Bone marrow (tissue), 2 donors: ENCODE results near the gene TUBA3C.
"Not testable (repeated sequence)": the region's sequence is repeated elsewhere in the genome, so short reads cannot be mapped to it uniquely, and the experiment has no call there.

Experiments
- DNase-seq, 2 donors: peaks; one replicate each; lab custom pipeline; 2025; lab: John Stamatoyannopoulos, UW

TUBA3C gene

DNA sequence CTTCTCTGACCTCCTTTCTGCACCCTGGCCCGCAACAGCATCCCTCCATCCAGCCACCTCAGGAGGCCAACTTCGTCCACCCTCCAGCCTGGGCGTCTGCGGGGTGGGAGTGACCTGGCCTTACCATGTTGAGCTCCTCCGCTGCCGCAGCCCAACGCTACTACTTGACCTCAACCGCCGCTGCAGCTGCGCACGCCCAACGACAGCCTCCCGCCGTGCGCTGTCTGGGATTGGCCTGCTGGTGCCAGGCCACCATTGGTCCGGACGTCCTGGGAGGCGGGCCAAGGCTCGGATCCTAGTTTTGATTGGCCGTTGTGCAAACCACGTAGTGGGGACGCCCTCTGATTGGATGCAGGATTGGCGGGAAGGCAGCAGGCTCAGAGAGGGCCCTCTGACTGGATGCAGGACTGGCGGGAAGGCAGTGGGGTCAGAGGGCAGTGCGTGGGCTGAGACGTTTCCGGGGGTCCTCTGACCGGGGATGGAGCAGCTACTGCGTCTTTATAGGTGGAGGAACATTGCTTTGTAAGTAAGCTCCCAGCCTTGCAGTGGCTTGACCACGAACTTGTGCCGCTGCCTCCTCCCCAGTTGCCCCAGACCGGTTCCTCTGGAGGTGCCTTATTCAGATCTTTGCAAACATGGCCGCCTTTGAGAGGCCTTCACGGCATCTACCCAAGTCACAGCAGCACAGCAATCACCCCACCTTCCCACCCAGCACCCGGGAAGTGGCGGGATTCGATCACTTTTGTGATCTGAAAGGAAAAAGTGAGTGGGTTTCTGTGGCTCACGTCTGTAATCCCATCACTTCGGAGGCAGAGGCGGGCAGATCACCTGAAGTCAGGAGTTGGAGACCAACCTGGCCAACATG lies at the start of gene TUBA3C:
Gene TUBA3C (minus strand): TSS at position 204 of the 865 bp plus-strand sequence. CDS start 77 bp downstream, at position 127.
- DNase-seq, result no peak

DNA sequence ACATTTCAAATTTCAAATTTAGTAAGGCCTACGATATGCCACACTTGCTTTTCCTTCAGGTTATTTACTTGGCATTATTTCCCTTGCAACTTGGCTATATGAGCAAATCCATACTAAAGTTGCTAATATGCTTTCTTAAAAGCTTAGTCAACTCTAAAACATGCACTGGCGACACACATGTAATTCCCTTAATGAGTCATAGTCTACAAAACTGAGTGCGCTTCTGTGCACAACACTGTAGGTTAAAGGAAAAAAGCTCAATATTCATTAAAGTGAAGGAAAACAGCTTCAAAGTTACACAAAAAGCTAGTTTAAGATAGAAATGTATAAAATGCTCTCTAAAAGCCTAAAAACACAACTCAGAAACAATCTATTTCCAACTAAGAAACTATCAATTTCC lies 25.8 kb upstream of the TUBA3C start:
- not testable (repeated sequence) for DNase-seq

DNA sequence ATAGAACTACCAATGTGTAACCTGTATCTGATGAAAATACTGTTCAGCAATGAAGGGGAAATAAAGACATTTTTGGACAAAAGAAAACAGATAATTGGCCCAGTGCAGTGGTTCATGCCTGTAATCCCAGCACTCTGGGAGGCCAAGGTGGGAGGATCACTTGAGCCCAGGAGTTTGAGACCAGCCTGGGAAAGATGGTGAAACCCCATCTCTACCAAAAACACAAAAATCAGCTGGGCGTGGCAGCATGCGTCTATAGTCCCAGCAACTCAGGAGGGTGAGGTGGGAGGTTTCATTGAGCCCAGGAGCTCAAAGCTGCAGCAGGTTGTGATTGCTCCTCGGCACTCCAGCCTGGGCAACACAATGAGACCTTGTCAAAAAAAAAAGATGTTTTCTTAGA lies 11.0 kb upstream of the TUBA3C start:
- DNase-seq, result not testable (repeated sequence)

DNA sequence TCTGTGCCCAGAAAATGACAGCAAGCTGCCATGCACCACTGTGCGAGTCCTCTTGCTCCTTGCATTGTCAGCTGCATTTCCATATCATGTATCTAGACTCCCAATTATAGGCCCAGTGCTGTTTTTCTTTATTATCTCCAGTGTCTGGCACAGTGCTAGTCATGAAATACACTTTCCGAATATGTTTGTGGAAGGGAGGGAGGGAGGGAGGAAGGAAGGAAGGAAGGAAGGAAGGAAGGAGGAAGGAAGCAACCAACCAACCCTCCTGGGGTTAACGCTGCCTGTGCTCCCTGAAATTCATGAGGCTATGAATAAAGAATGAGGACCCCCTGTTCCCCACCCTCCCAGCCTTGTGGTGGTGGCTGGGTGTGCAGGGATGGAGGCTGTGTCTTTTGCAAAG lies 8.3 kb upstream of the TUBA3C start:
- DNase-seq, result not testable (repeated sequence)

DNA sequence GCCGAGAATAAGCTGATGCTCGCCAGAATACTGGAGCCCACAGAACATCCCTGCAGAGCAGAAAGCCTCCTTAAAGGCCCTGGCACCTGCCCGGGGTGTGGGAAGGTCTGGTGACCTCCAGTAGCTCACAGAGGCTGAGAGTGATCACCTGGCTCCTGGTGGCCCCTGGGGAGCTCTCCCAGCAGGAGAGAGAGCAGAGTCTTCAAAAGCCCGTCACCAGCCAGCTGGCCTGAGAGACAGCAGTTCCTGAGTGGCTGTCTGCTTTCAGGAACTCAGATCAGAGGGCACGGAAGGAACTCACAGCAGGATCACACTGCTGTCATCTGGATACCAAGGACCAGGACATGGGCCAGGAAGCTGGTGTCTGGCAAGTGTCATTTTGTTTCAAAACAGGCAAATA lies 7.7 kb upstream of the TUBA3C start:
- DNase-seq, result not testable (repeated sequence)

DNA sequence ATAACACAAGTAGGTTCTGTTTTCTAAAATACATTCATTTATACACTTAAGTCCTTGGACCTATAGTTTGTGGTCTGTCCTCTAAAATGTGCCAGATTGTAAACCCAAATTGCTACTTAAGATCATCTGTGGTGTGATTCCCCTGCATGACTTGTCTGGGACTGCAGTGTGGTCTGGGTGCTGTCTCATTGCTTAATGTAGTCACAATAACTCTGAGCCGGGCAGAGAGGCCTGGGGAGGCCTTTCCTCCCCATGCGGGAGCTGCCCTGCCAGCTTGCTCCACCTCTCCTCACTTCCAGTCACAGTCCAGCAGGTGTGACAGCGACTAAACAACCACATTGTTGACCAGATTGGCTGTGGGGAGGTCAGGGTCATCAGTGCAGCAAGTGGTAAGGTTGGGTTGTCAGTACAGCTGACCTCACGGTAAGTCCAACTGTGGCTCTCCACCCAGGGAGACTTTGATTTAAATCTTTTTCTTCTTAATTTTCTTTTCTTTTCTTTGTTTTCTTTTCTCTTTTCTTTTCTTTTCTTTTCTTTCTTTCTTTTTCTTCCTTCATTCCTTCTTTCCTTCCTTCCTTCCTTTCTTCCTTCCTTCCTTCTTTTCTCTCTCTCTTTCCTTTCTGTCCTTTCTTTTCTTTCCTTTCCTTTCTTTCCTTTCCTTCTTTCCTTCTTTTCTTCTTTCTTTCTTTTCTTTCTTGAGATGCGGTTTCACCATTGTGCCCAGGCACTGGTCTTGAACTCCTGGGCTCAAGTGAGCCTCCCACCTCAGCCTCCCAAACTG lies 4.4 kb upstream of the TUBA3C start:
- no peak for DNase-seq

DNA sequence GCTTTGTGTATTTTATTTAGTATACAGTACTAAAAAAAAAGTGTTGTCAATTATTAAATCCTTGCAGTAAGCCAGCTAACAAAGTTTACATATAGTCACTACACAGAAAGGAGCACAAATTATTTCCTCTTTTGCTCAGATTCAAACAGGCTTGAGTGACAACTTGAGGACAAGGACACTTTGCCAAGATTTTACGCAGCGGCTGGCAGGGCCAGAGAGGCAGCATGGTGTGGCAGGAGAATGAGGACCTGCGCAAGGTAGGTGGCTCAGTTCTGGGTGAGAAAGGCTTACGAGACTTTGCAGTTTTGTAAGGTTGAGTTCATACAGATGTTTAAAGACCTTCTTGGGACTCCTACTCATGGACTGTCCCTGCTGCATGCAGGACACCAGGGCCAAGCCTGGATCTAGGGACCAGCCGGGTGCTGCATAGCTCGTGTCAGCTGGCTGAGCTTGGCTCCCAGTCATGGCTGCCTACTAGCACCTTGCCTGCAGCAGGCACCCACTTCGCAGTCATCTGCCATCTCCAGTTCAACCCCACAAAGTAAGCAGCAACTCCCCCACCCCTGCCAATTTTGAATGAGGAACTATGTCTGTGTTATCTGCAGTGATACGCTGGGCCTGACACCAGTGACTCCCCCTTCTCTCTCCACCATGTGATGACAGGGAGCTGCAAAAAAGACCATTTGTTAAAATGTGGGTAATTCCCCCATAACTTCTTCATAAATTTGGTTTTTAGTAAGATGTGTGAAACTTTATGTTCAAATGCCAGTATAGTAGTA lies 3.7 kb upstream of the TUBA3C start:
- no peak for DNase-seq

DNA sequence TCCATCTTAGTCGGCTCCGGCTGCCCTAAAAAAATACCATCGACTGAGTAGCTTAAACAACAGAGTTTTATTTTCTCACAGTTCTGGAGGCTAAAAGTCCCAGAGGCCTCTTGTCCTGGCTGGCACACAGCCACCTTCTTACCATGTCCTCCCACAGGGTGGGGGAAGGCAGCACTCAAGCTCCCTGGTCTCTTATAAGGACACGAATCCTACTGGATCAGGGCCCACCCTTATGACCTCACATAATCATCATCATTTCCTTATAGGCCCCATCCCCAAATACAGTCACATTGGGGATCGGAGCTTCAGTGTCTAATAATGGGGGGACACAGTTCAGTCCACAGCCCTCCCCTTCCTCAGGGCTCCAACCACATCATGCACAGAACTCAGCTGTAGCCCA lies 2.6 kb upstream of the TUBA3C start:
- DNase-seq, result no peak

DNA sequence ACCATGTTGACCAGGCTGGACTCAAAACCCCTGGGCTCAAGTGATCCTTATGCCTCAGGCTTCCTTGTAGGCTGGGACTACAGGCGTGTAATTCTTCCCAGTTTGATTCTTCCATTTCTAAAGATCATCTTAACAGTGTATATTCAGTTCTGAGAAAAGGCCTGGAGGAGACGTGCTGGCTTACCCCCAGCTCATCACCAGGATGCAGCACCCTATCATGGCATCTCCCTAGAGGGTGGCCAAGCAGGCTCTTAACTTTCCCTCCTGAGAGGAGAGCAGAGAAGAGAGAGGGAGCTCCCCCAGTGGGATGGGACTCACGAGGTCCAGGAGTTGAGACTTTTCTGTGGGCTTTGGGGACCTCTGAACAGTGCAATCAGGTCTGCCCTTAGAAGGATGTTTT lies 2.1 kb upstream of the TUBA3C start:
- no peak for DNase-seq

DNA sequence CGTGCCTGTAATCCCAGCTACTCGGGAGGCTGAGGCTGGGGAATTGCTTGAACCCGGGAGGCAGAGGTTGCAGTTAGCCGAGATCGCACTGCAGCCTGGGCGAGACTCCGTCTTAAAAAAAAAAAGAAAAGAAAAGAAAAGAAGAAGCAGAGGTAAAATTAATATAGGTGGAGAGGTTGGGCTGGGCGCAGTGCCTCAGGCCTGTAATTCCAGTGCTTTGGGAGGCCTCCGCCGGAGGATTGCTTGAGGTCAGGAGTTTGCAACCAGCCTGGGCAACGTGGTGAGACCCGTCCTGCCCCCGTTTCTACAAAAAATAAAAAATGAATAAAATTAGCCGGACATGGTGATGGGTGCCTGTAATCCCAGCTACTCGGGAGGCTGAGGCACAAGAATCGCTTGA lies 912 bp upstream of the TUBA3C start:
- DNase-seq, result no peak

DNA sequence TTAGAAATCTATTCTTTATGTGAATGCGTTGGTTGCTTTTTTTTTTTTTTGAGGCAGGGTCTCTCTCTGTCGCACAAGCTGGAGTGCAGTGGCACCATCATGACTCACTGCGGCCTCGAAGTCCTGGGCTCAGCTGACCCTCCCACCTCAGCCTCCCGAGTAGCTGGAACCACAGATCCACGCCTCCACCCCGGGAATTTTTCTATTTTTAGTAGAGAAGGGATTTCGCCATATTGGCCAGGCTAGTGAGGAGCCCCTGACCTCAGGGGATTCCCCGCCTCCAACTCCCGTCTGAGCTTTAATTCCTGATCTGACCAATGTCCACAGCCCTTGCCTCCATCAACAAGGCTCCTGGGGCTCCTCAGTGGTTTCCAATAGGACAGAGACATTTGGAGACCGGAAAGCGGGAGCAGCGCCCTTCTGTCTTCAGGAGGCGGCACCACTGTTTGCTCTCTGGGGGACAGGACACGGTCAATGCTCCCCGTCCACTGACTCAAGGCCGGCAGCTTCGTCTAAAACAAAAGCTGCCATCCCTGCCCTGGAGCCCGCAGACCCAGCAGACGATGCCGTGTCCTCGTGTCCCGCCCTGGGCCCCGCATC lies 503 bp downstream of the TUBA3C start:
- DNase-seq, result no peak

DNA sequence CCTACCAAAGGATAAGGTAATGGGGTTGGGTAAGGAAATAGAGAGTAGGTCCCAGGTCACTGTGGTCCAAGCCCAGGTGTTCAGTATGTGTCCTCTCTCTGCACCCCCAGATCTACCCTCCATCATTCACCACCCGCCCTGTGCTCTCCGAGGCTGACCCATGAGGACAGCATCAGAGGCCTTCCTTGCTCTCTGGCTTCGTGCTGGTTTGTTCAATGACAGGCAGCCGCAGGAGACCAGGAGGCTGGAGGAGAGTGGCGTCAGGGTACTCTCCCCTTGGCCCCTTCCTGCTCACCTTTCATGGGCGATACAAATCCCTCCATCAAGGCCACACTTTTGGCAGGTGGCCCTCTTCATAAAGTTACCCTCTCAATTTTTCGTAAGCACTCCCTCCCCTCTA lies 1.7 kb downstream of the TUBA3C start:
- DNase-seq, result no peak

DNA sequence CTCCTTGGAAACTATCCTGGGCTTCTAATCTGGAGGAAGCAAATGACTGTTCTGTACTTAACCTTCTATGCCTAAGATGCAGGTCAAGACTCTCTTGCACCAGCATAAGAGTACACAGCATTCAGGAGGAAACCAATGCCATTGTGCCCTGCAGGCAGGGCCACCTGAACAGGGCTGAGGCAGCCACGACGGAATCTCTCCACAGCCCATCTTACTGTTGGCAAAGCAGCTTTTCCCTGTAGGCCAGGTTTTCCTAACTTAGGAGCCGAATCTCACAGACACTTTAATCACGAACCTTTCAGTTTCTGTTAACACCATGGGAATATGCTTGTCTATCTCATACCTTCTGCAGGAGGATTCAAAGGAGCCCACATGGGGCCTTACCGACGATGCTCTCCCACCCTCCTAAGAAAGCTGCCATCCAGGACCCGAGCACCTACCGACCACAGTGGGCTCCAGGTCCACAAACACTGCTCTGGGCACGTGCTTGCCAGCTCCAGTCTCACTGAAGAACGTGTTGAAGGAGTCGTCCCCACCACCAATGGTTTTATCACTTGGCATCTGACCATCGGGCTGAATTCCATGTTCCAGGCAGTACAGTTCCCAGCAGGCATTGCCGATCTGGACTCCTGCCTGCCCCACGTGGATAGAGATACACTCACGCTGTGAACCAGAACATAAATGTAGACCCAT lies 2.6 kb downstream of the TUBA3C start:
- no peak for DNase-seq

DNA sequence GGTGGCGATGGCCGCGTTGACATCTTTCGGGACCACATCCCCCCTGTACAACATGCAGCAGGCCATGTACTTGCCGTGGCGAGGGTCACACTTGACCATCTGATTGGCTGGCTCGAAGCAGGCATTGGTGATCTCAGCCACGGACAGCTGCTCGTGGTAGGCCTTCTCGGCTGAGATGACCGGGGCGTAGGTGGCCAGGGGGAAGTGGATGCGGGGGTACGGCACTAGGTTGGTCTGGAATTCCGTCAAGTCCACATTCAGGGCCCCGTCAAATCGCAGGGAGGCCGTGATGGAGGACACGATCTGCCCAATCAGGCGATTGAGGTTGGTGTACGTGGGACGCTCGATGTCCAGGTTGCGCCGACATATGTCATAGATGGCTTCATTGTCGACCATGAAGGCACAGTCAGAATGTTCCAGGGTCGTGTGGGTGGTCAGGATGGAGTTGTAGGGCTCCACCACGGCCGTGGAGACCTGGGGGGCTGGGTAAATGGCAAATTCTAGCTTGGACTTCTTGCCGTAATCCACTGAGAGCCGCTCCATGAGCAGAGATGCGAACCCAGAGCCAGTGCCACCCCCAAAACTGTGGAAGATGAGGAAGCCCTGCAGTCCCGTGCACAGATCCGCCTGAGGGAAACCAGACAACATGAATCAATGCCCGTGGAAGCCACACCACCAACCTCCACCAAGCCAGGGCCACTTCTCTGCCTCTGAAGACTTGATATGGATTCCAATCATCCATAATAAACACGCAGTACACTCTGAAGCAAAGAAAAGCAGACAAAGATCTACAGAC lies 4.4 kb downstream of the TUBA3C start:
- not testable (repeated sequence) for DNase-seq

DNA sequence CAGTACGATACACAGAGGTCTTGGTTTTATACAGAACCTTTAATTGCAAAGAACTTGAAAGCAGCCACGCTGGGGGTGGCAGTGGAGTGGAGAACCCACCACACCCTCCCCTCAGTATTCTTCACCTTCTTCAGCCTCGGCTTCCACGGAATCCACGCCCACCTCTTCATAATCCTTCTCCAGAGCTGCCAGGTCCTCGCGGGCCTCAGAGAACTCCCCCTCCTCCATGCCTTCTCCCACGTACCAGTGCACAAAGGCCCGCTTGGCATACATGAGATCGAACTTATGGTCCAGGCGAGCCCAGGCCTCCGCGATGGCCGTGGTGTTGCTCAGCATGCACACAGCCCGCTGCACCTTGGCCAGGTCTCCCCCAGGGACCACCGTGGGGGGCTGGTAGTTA lies 7.9 kb downstream of the TUBA3C start:
- DNase-seq, result no peak

DNA sequence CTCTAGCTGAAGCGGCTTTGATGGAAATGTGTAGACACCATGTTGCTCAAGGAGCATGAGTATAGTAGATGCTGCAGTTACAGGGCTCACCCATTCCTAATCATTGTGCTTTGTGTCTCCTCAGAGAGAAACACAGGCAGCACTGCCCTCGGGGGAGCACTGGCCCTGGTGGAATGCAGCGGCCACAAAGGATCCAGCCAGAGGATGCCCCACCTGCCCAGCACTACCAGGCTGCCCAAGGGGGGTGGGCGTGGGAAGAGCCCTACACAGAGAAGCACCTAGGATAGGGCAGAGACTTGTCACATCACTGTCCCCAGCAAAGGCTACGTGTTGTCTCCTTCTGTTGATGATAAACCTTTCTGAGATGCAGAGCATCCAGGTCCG lies 9.0 kb downstream of the TUBA3C start:
- no peak for DNase-seq

DNA sequence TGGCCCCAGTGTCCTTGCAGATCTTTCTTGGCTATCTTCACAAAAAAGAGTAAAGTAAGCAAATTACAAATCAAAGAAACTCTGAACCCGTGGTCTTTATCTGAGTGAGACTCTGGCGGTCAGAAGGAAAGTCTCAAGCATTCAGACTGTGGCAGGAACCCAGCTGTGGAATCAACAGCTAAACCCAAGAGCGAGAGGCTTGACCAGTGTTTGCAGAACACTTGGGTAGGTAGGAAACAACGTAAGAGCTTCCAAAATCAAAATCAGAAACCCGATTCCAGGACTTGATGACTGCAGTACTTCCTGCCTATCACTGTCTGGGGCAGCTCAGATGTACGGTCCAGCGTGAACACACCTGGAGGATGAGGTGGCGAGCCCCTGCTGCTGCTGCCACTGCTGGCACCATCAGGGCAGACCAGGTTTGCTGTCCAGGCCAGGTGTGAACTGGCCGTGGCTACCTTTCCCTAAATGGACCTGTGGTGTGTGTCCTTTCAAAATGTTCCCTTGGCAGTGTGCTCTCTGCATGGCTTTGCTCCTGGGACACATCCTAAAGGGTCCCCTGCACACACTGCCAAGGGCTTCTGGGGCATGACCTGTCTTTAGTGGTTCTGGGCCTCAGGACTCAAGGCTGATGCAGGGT lies 9.5 kb downstream of the TUBA3C start:
- DNase-seq, result no peak

DNA sequence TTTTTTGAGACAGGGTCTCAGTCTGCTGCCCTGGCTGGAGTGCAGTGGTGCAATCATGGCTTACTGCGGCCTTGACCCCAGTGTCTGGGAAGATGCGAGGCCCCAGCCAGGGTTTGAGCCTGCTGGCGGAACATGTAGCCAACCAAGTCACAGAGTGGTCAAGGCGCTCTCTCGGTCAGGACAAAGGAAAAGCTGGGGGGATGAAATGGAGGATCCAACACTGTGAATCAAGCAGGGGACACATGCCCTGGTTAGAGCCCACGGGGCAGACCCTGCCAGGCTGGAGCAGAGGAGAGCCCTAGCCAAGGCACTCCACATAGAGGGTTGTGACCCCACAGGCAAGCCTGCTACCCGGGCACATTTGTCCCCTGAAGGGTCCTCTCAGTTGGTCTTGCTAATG lies 10.1 kb downstream of the TUBA3C start:
- no peak for DNase-seq

DNA sequence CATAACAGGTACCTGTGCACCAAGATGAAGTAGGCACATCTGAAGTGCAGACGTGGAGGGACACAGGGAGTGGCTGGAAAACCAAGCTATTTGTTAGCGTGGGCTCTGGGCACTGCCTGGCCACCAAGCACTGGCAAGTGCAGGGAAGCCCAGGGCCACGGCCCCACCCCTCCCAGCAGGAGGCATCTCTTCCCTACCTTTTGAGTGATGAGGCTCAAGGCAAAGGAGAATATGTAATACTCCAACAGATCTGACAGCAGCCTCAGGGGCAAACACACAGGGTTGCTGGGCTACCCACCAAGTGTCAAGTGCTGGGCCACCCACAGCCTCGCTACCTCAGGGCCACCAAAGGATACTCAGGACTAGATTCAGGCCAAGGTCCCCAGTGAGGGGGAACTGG lies 11.6 kb downstream of the TUBA3C start:
- DNase-seq, result no peak

DNA sequence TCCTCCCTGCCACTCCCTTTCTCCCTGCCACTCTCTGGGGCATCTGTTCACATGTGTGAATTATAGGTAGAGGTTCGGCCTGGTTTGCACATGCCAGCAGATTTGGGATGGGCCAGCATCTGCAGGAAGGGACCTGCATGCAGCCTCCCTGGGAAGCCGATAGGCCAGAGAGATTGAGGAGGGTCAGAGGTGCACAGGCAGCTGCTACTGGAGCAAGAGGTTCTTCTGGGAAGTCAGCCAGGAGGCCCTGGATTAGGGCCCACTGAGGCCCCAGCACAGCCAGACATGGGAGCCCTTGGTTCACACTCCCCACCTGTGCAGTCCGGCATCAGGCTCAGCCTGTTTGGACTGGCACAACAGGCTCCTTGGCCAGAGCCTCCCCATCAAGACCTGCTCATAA lies 12.1 kb downstream of the TUBA3C start:
- DNase-seq, result no peak
